Neural cell (in vitro differentiated cells): Measurements from ENCODE around the gene S100PBP.

Experiments used
- CTCF ChIP-seq: fragments of 450-650 bp; IDR thresholded peaks from 2 replicates; pipeline ENCODE4 v1.5.1; 2014; ENCODE audit warnings: antibody characterized with exemption, mild to moderate bottlenecking, moderate library complexity; ENCODE audit not compliant: poor library complexity, severe bottlenecking
- EZH2 ChIP-seq: fragments of 200-600, 300-800 bp; shearing (Covaris generic), sonication (generic); IDR thresholded peaks from 2 replicates; pipeline ENCODE4 v1.6.1; 2014; ENCODE audit warnings: antibody characterized with exemption, low read length, borderline replicate concordance, mild to moderate bottlenecking; ENCODE audit not compliant: insufficient read depth, poor library complexity, severe bottlenecking
- POLR2AphosphoS5 ChIP-seq: IDR thresholded peaks from 2 replicates; pipeline ENCODE4 v1.6.1; 2012

GRCh38 chr1:32867671-32868070 lies 50.2 kb downstream of the S100PBP start:
- no peak for TF ChIP-seq POLR2AphosphoS5
- no peak for TF ChIP-seq EZH2
- no peak for TF ChIP-seq CTCF
